ENCODE results near the gene TTC28.
"Not testable (repeated sequence)": the region's sequence is repeated elsewhere in the genome, so short reads cannot be mapped to it uniquely, and the experiment has no call there.

Gene TTC28

GRCh38 chr22:28480000-28480715 is 199.5 kb downstream of the TTC28 start:
- DNase-seq = no peak

- DNase-seq = no peak
Observed at GRCh38 chr22:28478564-28478963, 201.1 kb downstream of the TTC28 start.

GRCh38 chr22:28477556-28477955 is 202.1 kb downstream of the TTC28 start:
- DNase-seq = no peak

- DNase-seq = no peak
Observed at GRCh38 chr22:28474330-28474729, 205.3 kb downstream of the TTC28 start.

GRCh38 chr22:28473258-28473657 is 206.4 kb downstream of the TTC28 start:
- DNase-seq = no peak

GRCh38 chr22:28467055-28467454 is 212.6 kb downstream of the TTC28 start:
- DNase-seq = not testable (repeated sequence)

GRCh38 chr22:28466399-28466798 is 213.2 kb downstream of the TTC28 start:
- no peak for DNase-seq

- no peak for DNase-seq
Observed at GRCh38 chr22:28465841-28466240, 213.8 kb downstream of the TTC28 start.

- no peak for DNase-seq
Observed at GRCh38 chr22:28464127-28464526, 215.5 kb downstream of the TTC28 start.

GRCh38 chr22:28463408-28463807 is 216.2 kb downstream of the TTC28 start:
- not testable (repeated sequence) for DNase-seq

GRCh38 chr22:28462901-28463300 is 216.7 kb downstream of the TTC28 start:
- no peak for DNase-seq

- DNase-seq = no peak
Observed at GRCh38 chr22:28462041-28462440, 217.6 kb downstream of the TTC28 start.

GRCh38 chr22:28454431-28455064 is 225.1 kb downstream of the TTC28 start:
- DNase-seq = no peak

- DNase-seq = no peak
Observed at GRCh38 chr22:28450109-28450508, 229.5 kb downstream of the TTC28 start.

- no peak for DNase-seq
Observed at GRCh38 chr22:28449041-28449440, 230.6 kb downstream of the TTC28 start.

- no peak for DNase-seq
Observed at GRCh38 chr22:28448625-28449024, 231.0 kb downstream of the TTC28 start.

- DNase-seq = no peak
Observed at GRCh38 chr22:28444659-28445058, 235.0 kb downstream of the TTC28 start.

GRCh38 chr22:28443526-28443876 is 236.1 kb downstream of the TTC28 start:
- DNase-seq = peak; percentile 30

- DNase-seq = peak; percentile 45
Observed at GRCh38 chr22:28442711-28443525, 236.7 kb downstream of the TTC28 start.

GRCh38 chr22:28442264-28442710 is 237.4 kb downstream of the TTC28 start:
- peak; percentile 84 for DNase-seq

GRCh38 chr22:28441720-28442263 is 237.8 kb downstream of the TTC28 start:
- no peak for DNase-seq

- no peak for DNase-seq
Observed at GRCh38 chr22:28440592-28441390, 238.8 kb downstream of the TTC28 start.

Measured in stimulated activated CD4-positive, alpha-beta T cell treated with anti-CD3 and anti-CD28 coated beads, Interleukin-15, amount 100 ng/mL, for 24 hours (primary cell).